A673 (cell line): ENCODE results near the gene C20orf202. TPM values are rescaled to one million over a fixed set of nuclear protein-coding genes. Genes with fewer than 3 reads are reported as not detected.

Experiments used
- BruUV-seq: library from RNA; stranded (reverse); fragments of 400-500 nt; replicated peaks from 2 replicates; lab custom pipeline; 2021; lab: Mats Ljungman, UMichigan
- CTCF ChIA-PET: fragments of 300-600 bp; sonication (Branson Sonifier 250); formaldehyde crosslinking; loops from one replicate; lab custom pipeline; 2022; ENCODE audit warnings: antibody characterized with exemption; lab: Charles Lee
- POLR2A ChIA-PET: fragments of 300-600 bp; sonication (Branson Sonifier 250); formaldehyde crosslinking; loops from one replicate; lab custom pipeline; 2022; ENCODE audit warnings: antibody characterized with exemption; ENCODE audit not compliant: low non-redundant PET; lab: Charles Lee
- DNase-seq: peaks from one replicate; pipeline ENCODE4 v3.0.0-alpha.2; 2015; ENCODE audit warnings: low spot score
- H3K27ac ChIP-seq: fragments of 200-600 bp; sonication (generic); 2 replicates; pipeline ENCODE4 v1.5.1; 2016; ENCODE audit warnings: mixed run types, low read depth, mild to moderate bottlenecking, mixed read lengths, antibody characterized with exemption, low read length; ENCODE audit not compliant: poor library complexity, severe bottlenecking
- H3K27me3 ChIP-seq: fragments of 200-600 bp; sonication (generic); replicated peaks from 2 replicates; pipeline ENCODE4 v1.6.1; 2017; ENCODE audit warnings: mixed run types, low read depth, mild to moderate bottlenecking, mixed read lengths, antibody characterized with exemption, low read length; ENCODE audit not compliant: insufficient read depth, poor library complexity
- H3K36me3 ChIP-seq: fragments of 200-600 bp; sonication (generic); 2 replicates; pipeline ENCODE4 v1.6.1; 2016; ENCODE audit warnings: mixed run types, mild to moderate bottlenecking, mixed read lengths, antibody characterized with exemption, low read length; ENCODE audit not compliant: insufficient read depth, poor library complexity, severe bottlenecking
- H3K4me1 ChIP-seq: fragments of 200-600 bp; sonication (generic); 2 replicates; pipeline ENCODE4 v1.6.1; 2017; ENCODE audit warnings: mixed run types, mild to moderate bottlenecking, mixed read lengths, antibody characterized with exemption, low read length; ENCODE audit not compliant: insufficient read depth, poor library complexity, severe bottlenecking
- H3K4me3 ChIP-seq: fragments of 200-600 bp; sonication (generic); 2 replicates; pipeline ENCODE4 v1.5.1; 2016; ENCODE audit warnings: low read depth, mixed run types, mild to moderate bottlenecking, mixed read lengths, low read length; ENCODE audit not compliant: poor library complexity, severe bottlenecking
- H3K9me3 ChIP-seq: fragments of 200-600 bp; sonication (generic); 2 replicates; pipeline ENCODE4 v1.6.1; 2016; ENCODE audit warnings: mixed run types, low read depth, mild to moderate bottlenecking, mixed read lengths, antibody characterized with exemption, low read length; ENCODE audit not compliant: poor library complexity, severe bottlenecking
- CTCF ChIP-seq: fragments of 300-800, 200-600 bp; sonication (generic); conservative IDR thresholded peaks from 2 replicates; pipeline ENCODE4 v1.5.1; 2017; ENCODE audit warnings: low read depth, mild to moderate bottlenecking, antibody characterized with exemption, low read length, moderate library complexity, mixed read lengths
- EZH2 ChIP-seq: fragments of 200-600 bp; sonication (generic); IDR thresholded peaks from 2 replicates; pipeline ENCODE4 v1.6.1; 2017; ENCODE audit warnings: borderline replicate concordance, low read depth, mild to moderate bottlenecking, mixed read lengths, antibody characterized with exemption, low read length; ENCODE audit not compliant: poor library complexity, severe bottlenecking
- intact Hi-C: fragments of 100-400 bp; cut with micrococcal nuclease; formaldehyde crosslinking; loops from one replicate; pipeline ENCODE4 v1.10.0; 2022; ENCODE audit not compliant: unreplicated experiment
- total RNA-seq: library from RNA; stranded (reverse); gene quantifications from 2 replicates; pipeline ENCODE4 v1.2.3, GENCODE V29; 2021

C20orf202 gene
- total RNA-seq, 1 experiment from 2014 or later = not detected

- no peaks in the 10 kb centered on the region for H3K9me3 ChIP-seq
- DNase-seq = no peak
- H3K27ac ChIP-seq = no peak overlapping the region
- no peaks in the 10 kb centered on the region for H3K36me3 ChIP-seq
- ChIA-PET CTCF (no interaction called here), POLR2A (no interaction called here)
- H3K27me3 ChIP-seq = no peaks in the 10 kb centered on the region
- H3K4me1 ChIP-seq = no peaks in the 10 kb centered on the region
- H3K4me3 ChIP-seq = no peak overlapping the region
- TF ChIP-seq CTCF (no peak), EZH2 (no peak)
- intact Hi-C loops = no loop called here
- no TSS peak for BruUV-seq
Observed at GRCh38 chr20:1197801-1198200, 5.5 kb upstream of the C20orf202 start.

- Histone ChIP-seq H3K27ac (no peak overlapping the region), H3K9me3 (no peaks in the 10 kb centered on the region), H3K4me1 (no peaks in the 10 kb centered on the region), H3K4me3 (no peak overlapping the region), H3K36me3 (no peaks in the 10 kb centered on the region), H3K27me3 (no peaks in the 10 kb centered on the region)
- TF ChIP-seq CTCF (no peak), EZH2 (no peak)
- DNase-seq = no peak
- ChIA-PET POLR2A (no interaction called here), CTCF (no interaction called here)
- BruUV-seq = no TSS peak
- intact Hi-C loops = no loop called here
Observed at GRCh38 chr20:1198751-1199150, 4.5 kb upstream of the C20orf202 start.

- no peaks in the 10 kb centered on the region for H3K9me3 ChIP-seq
- H3K36me3 ChIP-seq = no peaks in the 10 kb centered on the region
- no peak overlapping the region for H3K4me3 ChIP-seq
- no peaks in the 10 kb centered on the region for H3K4me1 ChIP-seq
- TF ChIP-seq EZH2 (no peak), CTCF (no peak)
- DNase-seq = no peak
- ChIA-PET CTCF (no interaction called here), POLR2A (no interaction called here)
- H3K27me3 ChIP-seq = no peaks in the 10 kb centered on the region
- no TSS peak for BruUV-seq
- no peak overlapping the region for H3K27ac ChIP-seq
- intact Hi-C loops = no loop called here
Observed at GRCh38 chr20:1199212-1199873, 3.9 kb upstream of the C20orf202 start.
